ENCODE measurements around the gene SHISA7. TPM values are rescaled to one million over a fixed set of nuclear protein-coding genes. Genes with fewer than 3 reads are reported as not detected.
A peak's percentile ranks its signal among the peaks of the same experiment; 100 is the strongest.

Gene SHISA7
- polyA plus RNA-seq, 2 of the 4 experiments (the other 2 are of a cell fraction): 0.01 TPM; not detected in 1

GRCh38 chr19:55433292-55433691, 9.8 kb downstream of the SHISA7 start (continued):
- no peak for TF ChIP-seq E2F6 (IDR thresholded peaks at IDR 0.05; ENCODE audit: borderline replicate concordance, low read depth)

GRCh38 chr19:55432241-55432959, 10.7 kb downstream of the SHISA7 start:
- Histone ChIP-seq H3K9me3 (peaks cover 3% of the 10 kb centered on the region; the same call in 1 of the 3 replicates), H3K27ac (no peak overlapping the region), H3K4me3 (no peak overlapping the region), H3K4me1 (0 out of 3 replicates have a peak, but pooled peaks cover under 1% of the 10 kb centered on the region), H3K4me2 (no peak overlapping the region)
- ChIA-PET CTCF (interaction anchor here (0.6 to 1.5 kb wide), 4 partner anchors 14 to 233 kb away, joined by 3 to 5 read pairs (median 3); no protein-coding TSS in a partner anchor), POLR2A (no interaction called here)
- no peak for TF ChIP-seq NPAS2 (CRISPR knock-in tag; IDR thresholded peaks at IDR 0.05; ENCODE audit: borderline replicate concordance)
- no peak for TF ChIP-seq FOSL2 (IDR thresholded peaks at IDR 0.05)
- peak; percentile 69; the same call in 1 of the 2 replicates for TF ChIP-seq FOSL2 (CRISPR knock-in tag; IDR thresholded peaks at IDR 0.05)
- WGBS (ENCODE audit: missing lambda C conversion rate): 43% methylated on average over 14 of the region's 14 CpGs
- DNase-seq (ENCODE audit: low read depth in 1 of 2, low spot score in 1 of 2) (no peak), ATAC-seq (0 out of 6 replicates have a peak, but pooled peaks of 1 of the 2 experiments have one; percentile 12), FAIRE-seq (no peak)

- peaks cover 3% of the 10 kb centered on the region; the same call in 1 of the 3 replicates for H3K9me3 ChIP-seq
- no peak overlapping the region for H3K27ac ChIP-seq
- DNase-seq (ENCODE audit: low read depth in 1 of 2, low spot score in 1 of 2): no peak
- 13% methylated on average over 1 of the region's 1 CpG for WGBS (ENCODE audit: missing lambda C conversion rate)
- TF ChIP-seq RAD21 (conservative IDR thresholded peaks at IDR 0.05 in 1 of 2, IDR thresholded peaks at IDR 0.05 in 1 of 2) (no peak), ATOH8 (CRISPR knock-in tag; IDR thresholded peaks at IDR 0.05; ENCODE audit: low read depth) (no peak), POLR2AphosphoS2 (conservative IDR thresholded peaks at IDR 0.05; ENCODE audit: low read length) (no peak), ZC3H11A (IDR thresholded peaks at IDR 0.05) (no peak), CHD2 (IDR thresholded peaks at IDR 0.05; ENCODE audit: low read length, partially characterized antibody) (no peak), NPAS2 (CRISPR knock-in tag; IDR thresholded peaks at IDR 0.05; ENCODE audit: borderline replicate concordance) (no peak), MAFK (IDR thresholded peaks at IDR 0.05; ENCODE audit: partially characterized antibody) (no peak), MAX (IDR thresholded peaks at IDR 0.05) (no peak), HOXA7 (CRISPR knock-in tag; IDR thresholded peaks at IDR 0.05) (no peak), FOSL2 (IDR thresholded peaks at IDR 0.05) (no peak), FOSL2 (CRISPR knock-in tag; IDR thresholded peaks at IDR 0.05) (no peak)
- CTCF ChIA-PET: interaction anchor here (0.9 to 1.1 kb wide), 2 partner anchors 13 to 139 kb away, joined by 3 read pairs; no protein-coding TSS in a partner anchor
- H3K4me3 ChIP-seq: no peak overlapping the region
- POLR2A ChIA-PET: no interaction called here
- no peaks in the 10 kb centered on the region for H3K4me1 ChIP-seq
- H3K4me2 ChIP-seq: no peak overlapping the region
- no peak for ATAC-seq
- FAIRE-seq: no peak
Measured at GRCh38 chr19:55431183-55431582, 11.9 kb downstream of the SHISA7 start.

- no peak overlapping the region for H3K27ac ChIP-seq
- H3K4me3 ChIP-seq: no peak overlapping the region
- TF ChIP-seq RNF2 (IDR thresholded peaks at IDR 0.05; ENCODE audit: borderline replicate concordance, low read depth): no peak
- TF ChIP-seq CHD4 (IDR thresholded peaks at IDR 0.05; ENCODE audit: borderline replicate concordance): no peak
- no peak for TF ChIP-seq ZFP36 (IDR thresholded peaks at IDR 0.05; ENCODE audit: borderline replicate concordance, partially characterized antibody)
- TF ChIP-seq RCOR1 (IDR thresholded peaks at IDR 0.05; ENCODE audit: low read depth, low read length): no peak
- no peak for TF ChIP-seq ZNF302 (CRISPR knock-in tag; IDR thresholded peaks at IDR 0.05)
- TF ChIP-seq HOXA7 (CRISPR knock-in tag; IDR thresholded peaks at IDR 0.05): no peak
- TF ChIP-seq ZSCAN20 (CRISPR knock-in tag; IDR thresholded peaks at IDR 0.05): no peak
- TF ChIP-seq ESRRA (IDR thresholded peaks at IDR 0.05; ENCODE audit: borderline replicate concordance, low read length): no peak
- TF ChIP-seq ELK1 (IDR thresholded peaks at IDR 0.05; ENCODE audit: low read depth, low read length): no peak
- TF ChIP-seq PBX3 (IDR thresholded peaks at IDR 0.05): no peak
- TF ChIP-seq CBX2 (IDR thresholded peaks at IDR 0.05; ENCODE audit: borderline replicate concordance, low read depth): no peak
- TF ChIP-seq SMC3 (IDR thresholded peaks at IDR 0.05): no peak
- ATAC-seq (no peak), FAIRE-seq (no peak), DNase-seq (ENCODE audit: low read depth in 1 of 2, low spot score in 1 of 2) (no peak)
- POLR2A ChIA-PET: interaction anchor here (0.7 kb wide), 1 partner anchor 125 kb away, joined by 3 read pairs; no protein-coding TSS in a partner anchor
- peaks cover 3% of the 10 kb centered on the region; the same call in 1 of the 3 replicates for H3K9me3 ChIP-seq
- H3K4me2 ChIP-seq: no peak overlapping the region
- H3K4me1 ChIP-seq: no peaks in the 10 kb centered on the region
- 8% methylated on average over 2 of the region's 2 CpGs for WGBS (ENCODE audit: missing lambda C conversion rate)
- CTCF ChIA-PET: interaction anchor here (1.1 to 5.0 kb wide), 4 partner anchors 8 to 285 kb away, joined by 3 to 44 read pairs (median 4); no protein-coding TSS in a partner anchor
Measured at GRCh38 chr19:55426042-55426441, 17.1 kb downstream of the SHISA7 start.
